GM12801 (cell line): ENCODE data around the gene ABLIM2.

Source experiments
- TF ChIP-seq, protein P1 (sequence below): IDR thresholded peaks from one replicate; pipeline ENCODE4 v1.5.1; 2011; ENCODE audit warnings: control low read depth; ENCODE audit not compliant: insufficient read length; ENCODE audit errors: extremely low read depth

The ABLIM2 gene

DNA sequence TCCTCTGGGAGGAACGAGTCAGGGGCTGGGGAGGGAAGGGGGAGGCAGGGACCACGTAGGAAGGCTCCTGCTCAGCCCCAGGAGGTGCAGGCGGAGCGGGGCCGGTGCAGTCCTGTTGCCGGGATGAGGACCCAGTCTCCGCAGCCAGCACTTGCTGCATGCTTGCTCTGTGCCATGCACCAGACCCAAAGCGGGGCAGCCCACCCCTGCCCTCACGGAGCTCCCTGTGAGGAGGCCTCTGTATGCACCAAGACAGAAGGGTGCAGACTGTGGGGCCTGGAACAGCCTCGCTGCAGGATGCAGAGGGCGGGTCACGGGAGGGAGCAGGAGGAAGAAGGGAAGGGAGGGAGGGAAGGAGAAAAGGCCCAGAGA, 61.9 kb downstream of the ABLIM2 start:
- TF ChIP-seq, protein P1, sequence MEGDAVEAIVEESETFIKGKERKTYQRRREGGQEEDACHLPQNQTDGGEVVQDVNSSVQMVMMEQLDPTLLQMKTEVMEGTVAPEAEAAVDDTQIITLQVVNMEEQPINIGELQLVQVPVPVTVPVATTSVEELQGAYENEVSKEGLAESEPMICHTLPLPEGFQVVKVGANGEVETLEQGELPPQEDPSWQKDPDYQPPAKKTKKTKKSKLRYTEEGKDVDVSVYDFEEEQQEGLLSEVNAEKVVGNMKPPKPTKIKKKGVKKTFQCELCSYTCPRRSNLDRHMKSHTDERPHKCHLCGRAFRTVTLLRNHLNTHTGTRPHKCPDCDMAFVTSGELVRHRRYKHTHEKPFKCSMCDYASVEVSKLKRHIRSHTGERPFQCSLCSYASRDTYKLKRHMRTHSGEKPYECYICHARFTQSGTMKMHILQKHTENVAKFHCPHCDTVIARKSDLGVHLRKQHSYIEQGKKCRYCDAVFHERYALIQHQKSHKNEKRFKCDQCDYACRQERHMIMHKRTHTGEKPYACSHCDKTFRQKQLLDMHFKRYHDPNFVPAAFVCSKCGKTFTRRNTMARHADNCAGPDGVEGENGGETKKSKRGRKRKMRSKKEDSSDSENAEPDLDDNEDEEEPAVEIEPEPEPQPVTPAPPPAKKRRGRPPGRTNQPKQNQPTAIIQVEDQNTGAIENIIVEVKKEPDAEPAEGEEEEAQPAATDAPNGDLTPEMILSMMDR: no peak

DNA sequence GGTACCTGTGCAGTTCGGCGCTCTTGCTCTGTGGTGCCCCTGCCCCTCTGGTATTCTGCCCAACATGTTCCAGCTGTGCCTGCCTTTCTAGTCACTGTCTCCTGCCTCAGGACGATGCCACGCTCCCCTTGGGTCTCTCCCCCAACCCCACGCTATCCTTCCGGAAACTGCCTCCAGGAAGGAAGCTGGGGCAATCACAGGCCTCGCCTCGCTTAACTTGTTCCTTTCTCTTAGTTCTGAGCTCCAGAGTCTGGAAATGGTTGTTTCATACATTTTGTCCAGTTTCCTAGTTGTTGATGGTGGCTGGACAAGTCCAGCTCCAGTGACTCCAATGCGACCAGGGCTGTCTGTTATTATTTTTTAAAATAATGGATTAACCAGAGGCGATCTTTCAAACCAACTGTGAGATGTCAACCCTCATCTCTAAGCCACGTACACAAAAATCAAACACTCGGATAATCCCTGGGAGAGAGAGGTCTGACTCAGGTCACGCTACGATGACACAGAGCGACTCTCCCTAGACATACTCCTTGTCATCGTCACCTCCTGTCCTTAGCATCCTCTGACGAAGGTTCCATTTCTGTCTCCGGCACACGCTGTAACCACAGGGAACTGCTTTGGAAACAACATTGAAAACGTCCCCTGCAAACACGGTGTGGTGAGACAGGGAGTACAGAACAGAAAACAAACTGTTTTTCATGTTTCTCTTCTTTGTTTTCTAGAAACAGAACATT, 62.5 kb downstream of the ABLIM2 start:
- TF ChIP-seq, protein P1: no peak

DNA sequence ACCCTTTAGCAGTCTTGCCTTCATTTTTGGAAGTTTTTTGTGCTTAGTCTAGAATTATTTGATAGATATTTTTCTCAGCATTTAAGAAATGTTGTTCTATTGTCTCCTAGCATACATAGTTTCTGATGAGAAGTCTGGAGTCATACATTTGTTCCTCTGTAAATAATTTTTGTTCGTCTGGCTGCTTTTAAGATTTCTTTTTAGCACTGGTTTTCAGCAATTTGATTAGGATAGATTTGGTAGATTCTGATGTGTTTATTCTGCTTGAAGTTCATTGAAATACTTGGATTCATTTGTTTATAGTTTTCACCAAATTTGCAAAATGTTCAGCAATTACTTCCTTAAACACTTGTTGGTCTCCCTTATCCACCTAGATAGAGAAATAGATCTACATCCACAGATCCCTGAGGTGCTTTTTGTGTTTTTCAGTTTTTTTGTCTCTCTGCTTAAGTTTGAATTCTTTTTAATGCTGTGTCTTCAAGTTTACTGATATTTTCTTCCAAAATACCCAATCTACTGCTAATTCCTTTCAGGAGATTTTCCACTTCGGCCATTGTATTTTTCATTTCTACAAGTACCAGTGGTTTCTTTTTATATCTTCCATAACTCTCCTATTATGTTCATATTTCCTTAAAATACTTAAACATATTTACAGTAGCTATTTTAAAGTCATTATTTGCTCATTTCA, 64.9 kb downstream of the ABLIM2 start:
- TF ChIP-seq, protein P1: no peak

DNA sequence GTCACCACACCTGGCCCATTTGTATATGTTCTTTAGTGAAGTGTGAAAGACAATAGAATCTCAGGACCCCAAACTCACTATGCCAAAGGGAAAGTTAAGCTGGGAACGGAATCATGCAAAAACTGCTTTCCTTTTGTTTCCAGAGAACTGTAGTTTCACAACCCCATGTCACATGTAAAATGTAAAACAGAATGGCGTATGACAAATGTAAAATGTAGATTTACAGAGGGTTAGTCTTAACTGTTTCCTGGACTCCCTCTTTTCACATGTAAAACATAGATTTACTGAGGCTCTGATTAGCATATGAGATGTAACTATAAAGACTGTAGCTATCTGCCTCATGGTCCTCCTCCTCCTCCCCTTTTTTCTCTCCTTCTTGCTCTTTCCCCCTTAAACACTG, 66.3 kb downstream of the ABLIM2 start:
- TF ChIP-seq, protein P1: no peak

DNA sequence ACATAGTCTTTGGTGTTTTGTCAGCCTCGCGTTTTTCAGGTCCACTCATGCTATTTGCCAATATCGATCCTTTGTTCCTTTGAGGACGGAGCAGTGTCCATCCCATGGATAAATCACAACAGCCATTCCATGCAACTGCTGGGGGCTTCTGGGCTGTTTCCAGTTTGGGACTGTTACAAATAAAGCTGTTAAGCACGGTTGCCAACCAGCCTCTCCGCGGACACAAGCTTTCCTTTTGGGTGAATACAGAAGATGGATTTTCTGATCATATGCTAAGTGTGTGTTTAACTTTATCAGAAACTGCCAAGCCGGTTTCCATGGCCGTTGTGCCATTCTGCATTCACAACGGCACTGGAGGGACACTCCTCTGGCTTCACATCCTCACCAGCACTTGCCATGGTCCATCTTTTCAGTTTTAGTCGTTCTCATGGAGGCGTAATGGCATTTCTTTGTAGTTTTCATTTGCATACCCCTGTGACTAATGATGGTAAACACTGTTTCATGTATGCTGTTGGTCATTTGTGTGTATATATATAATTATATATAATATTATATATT, 67.8 kb downstream of the ABLIM2 start:
- TF ChIP-seq, protein P1: no peak

DNA sequence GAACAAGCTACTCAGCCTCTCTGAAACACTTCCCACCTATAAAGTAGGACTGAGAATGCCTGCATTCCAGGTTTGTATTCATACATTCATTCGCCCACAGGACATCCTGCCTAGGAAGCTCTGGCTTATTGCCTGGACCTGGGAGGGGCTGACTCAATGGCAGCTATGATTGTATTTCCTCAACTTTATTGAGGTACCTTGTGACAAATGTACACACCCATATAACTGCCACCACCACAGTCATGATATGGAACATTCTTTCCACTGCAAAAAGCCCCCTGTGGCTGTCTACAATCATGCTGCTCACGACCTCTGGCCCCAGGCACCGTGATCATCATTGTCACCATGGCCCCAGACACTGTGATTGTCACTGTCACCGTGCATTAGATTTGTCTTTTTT, 68.3 kb downstream of the ABLIM2 start:
- TF ChIP-seq, protein P1: no peak

DNA sequence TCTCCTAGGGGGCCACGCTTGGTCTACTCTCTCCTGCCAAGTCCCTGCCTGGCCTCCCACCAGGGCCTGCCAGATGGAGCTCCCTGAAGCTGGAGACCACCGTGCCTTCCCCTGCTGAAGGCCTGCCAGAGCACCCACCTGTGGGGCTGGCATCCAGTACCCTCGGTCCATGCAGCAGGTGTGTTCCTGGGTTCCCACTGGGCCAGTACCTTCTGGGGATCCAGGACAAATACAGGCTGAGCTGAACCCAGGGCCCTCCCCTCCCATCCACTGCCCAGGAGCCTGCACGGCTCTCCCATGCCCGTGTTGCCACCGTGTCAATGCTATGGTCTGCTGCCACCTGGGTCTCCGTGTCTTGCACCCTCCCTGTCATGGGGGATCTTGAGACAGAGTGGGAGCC, 68.8 kb downstream of the ABLIM2 start:
- TF ChIP-seq, protein P1: no peak
